ENCODE results near the gene CPSF4L.

Gene CPSF4L

DNA sequence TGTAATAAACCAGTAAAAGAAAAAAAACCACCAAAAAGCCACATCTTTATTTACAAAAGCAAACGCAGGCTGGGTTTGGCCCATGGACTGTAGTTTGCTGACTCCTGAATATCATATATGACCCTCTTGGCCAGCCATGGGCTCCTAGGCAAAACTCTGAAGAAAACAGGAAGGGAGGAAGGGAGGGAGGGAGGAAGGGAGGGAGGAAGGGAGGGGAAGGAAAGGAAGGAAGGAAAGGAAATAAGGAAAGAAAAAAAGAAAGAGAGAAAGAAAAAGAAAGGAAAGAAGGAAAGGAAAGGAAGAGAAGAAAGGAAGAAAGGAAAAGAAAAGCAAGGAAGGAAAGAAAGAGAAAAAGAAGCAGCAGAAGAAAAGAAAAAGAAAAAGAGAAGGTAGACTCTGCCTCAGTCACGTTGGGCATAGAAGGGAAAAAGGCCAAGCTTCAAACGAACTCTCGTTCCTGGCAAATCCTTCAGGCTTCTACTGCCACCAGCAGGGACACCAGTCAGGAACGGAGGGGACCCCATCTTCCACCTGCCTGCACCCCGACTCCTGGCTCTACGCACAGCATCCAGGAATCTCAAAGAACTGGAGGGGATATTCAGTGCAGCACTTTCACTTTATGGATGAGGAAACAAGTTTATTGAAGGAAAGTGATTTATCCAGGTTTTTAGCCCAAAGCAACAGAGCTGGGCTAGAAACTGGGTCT lies 28.0 kb upstream of the CPSF4L start:
- no peak for DNase-seq

DNA sequence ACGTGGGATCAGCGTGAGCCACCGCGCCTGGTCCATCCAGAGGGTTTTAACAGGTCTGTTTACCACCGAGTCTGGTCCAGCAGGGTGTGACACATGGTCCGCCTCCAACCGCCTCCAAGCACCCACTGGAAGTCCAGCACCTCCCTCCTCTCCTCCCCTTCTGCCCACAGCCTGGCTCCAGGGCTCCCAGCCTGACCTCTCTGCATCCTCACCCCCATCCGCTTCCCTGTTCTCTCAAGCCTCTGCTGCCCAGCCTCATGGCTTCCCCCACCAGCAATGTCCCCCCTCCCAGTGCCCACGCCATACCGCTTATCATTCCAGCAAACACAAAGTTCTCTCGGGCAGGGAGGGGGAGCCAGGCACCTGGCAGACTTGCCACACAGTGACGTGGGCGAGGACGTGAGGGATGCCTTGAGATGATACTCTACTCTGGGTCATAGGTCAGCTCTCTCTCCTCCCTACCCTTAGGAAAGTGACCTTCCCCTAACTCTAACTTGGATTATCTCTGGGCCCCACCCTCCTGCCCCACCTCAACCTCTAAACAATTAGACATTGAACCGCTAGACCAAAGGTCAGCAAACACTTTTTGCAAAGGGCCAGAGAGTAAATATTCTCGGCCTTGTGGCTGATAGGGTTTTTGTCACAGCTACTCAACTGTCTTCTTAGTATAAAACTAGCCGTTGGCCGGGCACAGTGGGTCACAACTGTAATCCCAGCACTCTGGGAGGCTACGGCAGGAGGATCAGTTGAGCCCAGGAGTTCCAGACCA lies 27.0 kb upstream of the CPSF4L start:
- no peak for DNase-seq

DNA sequence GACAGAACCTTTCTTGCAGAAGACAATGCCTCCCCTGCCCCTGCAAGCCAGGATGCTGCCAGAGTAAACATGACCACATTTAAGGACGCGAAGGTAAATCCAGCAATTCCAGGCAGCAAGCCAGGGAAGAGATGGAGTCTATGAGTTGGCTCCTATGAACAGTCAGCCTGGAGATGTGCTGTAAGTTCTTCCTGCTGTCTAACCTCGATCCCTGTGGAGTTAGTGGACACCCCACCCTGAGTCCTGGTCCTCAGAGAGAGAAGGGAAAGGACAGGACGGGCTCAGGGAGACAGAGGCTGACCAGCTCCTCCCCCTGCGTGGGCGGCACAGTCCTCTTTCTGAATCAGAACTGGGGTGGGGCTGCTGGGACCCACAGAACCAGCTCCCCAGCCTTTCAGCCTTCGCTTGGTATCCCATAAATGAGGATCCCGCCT lies 25.2 kb upstream of the CPSF4L start:
- no peak for DNase-seq

DNA sequence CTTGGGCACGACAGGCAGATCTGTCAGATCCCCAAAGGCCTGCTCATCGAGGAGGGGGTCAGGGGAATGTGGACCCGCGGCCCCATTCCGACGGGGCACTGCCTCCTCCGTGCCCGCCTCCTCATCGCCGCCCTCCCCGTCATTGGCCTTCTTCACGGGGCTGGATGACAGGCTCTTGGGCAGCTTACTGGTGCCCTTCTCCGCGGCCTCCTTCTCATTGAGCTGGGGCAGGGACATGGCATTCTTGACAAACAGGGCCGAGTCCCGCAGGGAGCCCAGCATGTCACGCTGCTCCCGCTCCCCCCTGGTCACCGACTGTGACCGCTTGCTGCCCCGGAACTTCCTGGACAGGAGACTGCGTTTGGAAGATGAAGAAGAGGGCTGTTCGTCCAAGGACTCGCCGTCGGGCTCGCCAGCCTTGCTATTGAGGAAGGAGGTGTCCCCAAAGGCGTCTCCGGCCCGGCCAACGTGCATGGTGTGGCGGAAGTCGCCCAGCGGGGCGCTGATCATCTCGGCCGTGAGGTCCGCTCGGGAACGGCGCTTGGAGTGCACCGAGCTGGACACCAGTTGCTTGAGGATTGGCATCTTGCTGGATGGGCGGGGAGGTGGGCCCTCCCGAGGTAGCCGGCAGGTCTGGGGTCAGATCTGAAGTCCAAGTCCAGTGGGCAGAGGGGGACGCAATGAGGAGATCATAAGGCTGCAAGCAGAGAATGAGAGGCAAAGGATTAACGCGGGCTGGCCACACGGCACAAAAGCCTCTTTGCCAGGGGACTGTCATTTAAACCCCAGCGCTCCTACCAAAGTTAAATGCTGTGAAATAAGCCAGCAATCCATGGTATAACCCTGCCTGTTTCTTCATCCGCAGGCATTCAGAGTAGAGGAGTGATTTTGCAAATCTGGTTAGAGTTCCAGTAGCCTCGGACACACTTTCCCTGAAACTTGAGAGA lies 24.5 kb upstream of the CPSF4L start:
- no peak for DNase-seq

DNA sequence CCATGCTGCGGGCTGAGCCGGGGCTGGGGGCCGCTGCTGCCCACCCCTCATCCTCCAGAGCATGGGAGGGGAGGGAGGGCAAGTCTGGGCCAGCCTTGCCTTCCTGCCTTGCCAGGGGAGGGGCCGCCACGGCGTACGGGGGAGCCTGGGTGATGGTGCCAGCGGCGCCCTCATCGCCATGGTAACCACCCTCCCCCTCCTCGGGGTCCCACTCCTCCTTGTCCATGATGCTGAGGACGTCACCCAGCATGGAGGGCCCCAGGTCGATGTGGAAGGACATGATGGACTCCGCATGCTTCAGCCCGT lies 23.9 kb upstream of the CPSF4L start:
- no peak for DNase-seq

DNA sequence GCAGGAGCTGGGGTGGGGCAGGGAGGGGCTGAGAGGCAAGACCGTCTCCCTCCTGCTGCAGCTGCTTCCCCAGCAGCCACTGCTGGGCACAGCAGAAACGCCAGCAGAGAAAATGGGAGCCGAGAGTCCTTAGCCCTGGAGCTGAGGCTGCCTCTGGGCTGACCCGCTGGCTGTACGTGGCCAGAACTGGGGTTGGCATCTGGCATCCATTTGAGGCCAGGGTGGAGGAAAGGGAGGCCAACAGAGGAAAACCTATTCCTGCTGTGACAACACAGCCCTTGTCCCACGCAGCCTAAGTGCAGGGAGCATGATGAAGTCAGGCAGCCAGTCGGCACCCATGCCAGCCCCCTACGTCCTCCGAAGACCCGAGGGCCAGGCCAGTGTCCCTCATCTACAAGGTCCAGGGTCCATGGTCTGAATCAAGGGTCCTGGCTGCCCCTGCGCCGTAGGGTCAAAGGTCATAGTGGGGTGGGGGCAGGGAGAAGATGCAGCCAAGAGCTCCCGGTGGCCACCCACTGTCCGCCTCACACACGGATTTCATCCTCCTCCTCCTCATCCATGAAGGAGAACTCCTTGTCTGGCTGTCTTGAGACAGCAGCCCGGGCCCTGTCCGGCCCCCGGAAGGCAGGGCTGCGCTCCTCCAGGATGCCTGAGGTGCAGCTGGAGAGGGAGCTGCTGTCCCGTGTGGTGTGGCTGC lies 23.4 kb upstream of the CPSF4L start:
- no peak for DNase-seq

DNA sequence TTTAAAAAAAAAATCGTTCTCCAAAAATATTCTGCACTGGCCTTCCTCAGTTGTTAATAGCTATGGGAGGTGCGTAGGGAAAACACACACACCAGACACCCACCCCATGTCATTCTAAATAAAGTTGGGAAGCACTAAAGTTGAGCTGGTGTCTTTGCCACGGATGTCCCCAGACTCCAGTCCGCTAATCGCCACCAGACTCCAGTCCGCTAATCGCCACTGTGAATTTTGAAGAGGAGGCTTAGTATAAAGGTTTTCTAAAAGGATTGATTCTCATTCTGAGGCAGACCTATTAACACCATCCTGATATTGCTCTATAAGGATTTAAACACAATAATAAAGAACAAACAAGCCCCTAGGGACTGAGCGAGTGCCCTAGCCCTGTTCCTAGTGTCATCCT lies 22.7 kb upstream of the CPSF4L start:
- DNase-seq, result no peak

DNA sequence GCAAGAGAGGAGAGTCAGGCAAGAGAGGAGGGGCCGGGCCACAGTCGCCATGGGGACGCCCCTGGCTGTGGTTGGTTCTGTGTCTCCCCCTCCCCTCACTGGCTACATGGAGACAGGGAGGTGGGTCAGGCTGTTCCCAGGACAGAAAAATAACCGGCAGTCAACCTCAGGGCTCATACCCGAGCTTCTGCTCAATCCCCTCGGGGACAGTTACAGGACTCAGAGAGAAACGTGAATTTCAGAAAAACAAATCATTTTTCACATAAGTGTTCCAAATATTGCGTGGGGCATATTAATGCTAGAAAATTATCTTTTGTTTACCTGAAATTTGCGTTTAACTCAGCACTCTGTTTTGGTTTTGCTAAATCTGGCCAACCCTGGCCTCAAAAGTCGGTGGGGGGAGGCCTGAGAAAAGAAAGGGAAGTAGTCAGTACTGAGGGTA lies 22.2 kb upstream of the CPSF4L start:
- no peak for DNase-seq

DNA sequence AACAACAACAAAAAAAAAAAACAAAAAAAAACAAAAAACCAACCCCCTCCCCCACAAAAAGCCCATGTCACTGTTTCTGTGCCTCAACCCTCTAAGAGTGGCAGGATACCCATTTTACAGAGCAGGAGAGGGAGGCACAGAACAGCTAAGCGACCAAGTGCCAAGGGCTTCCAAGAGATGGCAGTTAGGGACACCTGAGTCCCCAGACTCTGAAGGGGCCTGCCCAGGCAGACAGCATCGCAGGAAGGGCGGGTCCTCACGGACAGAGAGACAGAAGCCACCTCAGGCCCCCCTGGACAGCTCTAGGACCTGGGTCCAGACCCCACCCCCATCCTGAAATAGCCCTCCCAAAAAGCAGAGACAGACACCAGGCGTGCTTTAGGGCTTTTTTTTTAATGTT lies 21.6 kb upstream of the CPSF4L start:
- no peak for DNase-seq

DNA sequence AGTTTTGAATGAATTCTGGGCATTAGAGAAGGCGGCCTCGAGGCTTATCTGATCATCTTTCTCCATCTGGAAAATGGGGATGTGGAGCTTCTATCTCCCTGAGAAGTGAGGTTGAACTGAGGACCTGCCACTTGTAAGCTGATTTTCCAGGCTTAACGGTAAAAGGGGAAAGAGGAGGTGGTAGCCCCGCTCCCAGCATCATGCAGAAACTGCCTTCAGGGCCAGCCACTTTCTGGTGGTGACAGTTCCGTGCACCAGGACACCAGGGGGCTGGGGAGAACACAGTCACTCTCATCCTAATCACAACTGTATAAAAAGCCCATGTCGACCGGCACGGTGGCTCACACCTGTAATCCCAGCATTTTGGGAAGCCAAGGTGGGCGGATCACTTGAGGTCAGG lies 20.9 kb upstream of the CPSF4L start:
- no peak for DNase-seq

DNA sequence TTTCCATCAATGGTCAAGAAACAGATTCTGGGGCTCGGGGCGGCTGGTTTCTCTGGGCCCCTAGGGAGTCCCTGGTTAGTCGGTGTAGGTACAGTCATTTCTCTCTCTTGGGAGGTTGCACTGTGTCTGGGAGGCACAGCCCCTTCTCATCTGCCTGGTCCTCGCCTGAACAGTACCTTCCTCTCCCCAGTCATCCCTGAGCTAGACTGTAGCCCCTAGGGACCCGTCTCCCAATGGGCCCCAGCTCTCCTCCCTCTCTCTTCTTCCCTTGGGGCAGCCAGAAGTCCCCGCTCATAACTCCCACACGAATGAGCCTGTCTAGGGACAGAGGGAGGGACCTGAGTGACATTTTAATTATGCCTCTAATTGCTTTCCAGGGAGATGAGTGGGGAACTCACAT lies 20.2 kb upstream of the CPSF4L start:
- DNase-seq, result no peak

DNA sequence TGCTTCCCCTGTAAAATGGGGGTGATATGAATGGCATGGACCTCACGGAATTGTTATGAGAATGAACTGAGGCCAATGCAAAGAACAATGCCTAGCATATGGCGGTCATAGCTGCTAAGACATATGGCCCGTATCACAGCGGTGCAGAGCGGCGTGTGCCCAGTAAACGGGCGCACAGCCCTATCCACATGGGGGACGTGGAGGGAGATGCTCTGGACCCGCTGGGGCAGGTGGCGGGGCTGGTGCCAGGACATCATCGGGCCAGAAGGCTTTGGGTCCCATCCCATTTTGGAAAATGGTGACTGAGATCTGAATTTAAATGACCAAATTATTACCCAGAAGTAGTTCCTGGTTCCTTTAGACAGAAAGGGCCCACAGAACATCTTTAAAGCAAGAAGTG lies 18.5 kb upstream of the CPSF4L start:
- no peak for DNase-seq

DNA sequence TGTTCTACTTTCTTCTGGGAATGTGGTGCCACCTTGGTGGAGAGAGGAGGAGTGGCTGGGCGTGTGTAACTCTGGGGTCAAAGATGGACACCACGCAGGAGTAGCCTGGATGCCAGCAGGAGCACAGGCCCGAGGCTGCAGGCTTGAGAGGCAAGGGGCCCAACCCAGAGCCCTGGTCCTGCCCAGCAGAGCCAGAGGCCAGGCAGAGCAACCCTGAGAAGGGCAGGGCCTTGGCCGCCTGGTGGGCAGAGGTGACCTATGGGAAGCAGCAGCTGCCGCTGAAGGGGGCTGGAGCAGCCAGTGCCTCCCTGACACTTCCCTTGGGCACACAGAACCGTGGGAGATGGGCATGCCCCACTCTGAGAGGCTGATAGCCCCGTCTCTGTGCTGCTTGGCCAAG lies 18.0 kb upstream of the CPSF4L start:
- no peak for DNase-seq

DNA sequence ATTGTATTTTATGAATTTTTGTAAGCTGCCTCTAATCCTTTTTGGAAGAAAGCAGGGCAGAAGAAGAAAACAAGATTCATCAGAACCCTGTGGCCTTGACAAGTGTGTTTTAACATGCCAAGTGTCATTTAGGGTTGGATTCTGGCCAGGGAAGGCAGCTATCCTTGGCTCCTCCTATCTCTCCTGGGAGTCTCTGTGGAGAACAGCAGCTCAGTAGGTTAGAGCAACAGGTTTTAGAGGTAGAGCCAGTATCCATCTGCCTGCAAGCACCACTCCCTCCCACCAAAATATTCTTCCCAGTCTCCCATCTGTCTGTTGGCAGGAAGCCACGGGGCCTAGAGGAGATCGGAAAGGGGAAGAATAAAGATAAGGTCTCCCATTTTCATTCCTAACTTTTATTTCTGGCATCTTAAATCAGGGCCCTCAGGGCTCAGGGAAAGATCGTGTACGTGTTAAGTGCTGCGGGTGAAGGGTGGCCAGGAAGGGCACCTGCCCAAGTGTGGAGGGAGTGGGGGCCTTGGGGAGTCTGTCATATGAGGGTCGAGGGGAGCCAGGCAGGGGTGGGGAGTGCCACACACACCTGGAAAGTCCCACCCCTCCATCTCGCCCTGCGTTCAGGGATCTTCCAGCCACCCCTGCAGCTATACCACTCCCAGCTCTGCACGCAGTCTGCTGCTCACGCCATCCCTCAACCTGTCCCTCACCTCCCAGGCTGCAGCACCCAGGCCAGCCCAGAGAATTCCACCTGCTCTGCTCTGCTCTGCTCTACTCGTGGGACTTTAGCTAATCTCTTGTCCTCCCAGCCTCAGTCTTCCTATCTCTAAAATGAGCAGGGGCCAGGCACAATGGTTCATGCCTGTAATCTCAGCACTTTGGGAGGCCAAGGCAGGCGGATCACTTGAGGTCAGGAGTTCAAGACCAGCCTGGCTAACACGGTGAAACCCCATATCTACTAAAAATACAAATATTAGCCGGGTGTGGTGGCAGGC lies 17.1 kb upstream of the CPSF4L start:
- DNase-seq, result no peak

DNA sequence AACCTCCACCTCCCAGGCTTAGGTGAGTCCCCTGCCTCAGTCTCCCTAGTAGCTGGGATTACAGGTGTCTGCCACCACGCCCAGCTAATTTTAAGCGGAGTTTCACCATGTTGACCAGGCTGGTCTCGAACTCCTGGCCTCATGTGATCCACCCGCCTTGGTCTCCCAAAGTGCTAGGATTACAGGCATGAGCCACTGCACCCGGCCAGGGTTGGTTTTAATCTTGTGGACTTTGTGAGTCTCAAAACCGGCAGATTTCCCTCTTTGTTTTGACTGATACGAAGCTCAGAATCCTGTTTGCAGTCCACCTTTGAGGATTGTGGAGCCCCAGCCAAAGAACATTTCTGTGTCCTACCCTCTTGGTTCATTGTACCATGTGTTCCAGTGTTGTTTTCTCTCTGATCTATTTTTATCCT lies 16.4 kb upstream of the CPSF4L start:
- no peak for DNase-seq

DNA sequence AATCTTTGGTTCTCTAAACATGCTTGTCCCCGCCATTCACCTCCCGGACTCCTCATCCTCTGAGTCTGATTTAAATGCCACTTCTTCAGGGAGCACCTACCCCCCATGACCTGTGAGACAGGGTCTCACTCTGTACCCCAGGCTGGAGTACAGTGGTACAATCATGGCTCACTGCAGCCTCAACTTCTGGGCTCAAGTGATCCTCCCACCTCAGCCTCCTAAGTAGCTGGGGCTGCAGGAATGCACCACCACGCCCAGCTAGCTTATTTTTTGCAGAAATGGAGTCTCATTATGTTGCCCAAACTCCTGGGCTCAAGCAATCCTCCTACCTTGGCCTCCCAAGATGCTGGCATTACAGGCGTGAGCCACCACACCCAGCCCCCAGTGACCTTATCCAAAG lies 12.8 kb upstream of the CPSF4L start:
- no peak for DNase-seq

DNA sequence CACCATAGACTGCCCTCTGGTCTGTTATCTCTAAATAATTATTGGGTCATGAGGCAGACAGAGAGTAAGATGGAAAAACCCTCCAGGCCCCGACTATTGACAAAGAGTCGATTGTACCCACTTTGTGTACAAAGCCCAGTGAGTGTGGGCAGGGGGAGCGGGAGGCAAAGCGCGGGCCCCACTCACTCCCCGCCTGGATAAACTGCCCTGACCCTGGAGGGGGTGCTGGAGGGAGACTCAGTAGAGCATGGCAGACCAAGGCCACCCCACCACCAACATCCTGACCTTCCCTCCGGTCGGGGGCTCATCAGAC lies 11.2 kb upstream of the CPSF4L start:
- DNase-seq, result no peak

DNA sequence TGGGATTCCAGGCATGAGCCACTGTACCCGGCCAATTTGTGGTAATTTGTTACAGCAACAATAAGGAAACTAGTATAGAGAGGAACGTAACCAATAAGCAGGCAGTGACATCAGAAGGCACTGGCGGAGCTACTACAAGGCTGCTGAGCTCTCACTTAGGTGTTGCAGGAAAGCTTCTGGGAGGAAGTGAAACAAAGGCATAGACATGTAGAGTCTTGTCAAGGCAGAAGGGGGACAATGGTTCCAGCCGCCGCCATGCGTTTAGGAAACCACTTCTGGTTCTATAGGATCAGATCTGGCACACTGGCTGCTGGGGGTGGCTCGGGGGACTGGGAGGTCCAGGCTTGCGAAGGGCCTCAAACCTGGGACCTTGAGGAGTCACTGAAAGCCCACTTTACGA lies 9.4 kb upstream of the CPSF4L start:
- DNase-seq, result no peak

DNA sequence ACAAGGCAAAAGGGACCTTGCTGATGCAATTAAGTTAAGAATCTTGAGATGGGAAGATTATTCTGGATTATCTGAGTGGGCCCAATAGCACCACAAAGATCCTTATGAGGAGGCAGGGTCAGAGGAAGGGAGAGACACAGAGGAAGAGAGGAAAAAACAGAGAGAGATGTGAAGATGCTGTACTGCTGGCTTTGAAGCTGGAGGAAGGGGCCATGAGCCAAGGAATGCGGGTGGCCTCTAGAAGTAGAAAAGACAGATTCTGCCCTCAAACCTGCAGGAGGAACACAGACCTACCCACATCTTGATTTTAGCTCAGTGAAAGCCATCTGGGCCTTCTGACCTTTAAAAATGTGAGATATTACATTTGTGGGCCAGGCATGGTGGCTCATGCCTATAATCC lies 8.1 kb upstream of the CPSF4L start:
- no peak for DNase-seq

DNA sequence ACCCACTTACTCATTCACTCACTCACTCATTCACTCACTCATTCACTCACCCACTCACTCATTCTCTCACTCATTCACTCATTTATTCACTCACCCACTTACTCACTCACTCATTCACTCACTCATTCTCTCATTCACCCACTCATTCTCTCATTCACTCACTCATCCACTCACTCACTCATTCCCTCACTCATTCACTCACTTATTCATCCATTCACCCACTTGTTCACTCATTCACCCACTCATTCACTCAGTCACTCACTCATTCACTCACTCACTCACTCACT lies 7.6 kb upstream of the CPSF4L start:
- no peak for DNase-seq

DNA sequence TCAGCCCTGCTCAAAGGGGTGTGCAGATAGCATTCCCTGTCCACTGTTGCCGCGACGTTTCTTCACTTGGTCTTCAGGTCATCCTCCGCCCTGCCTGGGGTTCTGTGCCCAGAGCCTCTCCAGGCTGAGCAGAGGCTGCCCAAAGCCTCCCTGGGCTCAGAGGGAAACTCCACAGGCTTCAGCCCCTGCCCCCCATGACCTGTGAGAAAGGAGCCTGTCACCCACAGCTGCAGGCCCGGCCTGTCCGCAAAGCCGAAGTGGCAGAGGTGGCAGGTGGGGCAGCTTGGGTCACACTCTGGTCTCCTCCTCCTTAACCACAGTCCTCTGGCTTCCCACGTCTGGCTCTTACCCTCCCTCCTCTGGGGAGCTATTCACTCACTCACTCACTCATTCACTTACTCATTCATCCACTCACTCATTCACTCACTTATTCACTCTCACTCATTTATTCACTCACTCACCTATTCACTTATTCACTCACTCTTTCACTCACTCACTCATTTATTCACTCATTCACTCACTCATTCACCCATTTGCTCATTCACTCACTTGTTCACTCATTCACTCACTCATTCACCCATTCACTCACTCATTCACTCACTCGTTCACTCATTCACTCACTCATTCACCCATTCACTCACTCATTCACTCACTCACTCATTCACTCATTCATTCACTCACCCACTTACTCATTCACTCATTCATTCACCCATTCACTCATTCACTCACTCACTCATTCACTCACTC lies 7.1 kb upstream of the CPSF4L start:
- no peak for DNase-seq

Measured in T1000 (cell line).